ENCODE measurements around the gene MYO10.

MYO10 gene

GRCh38 chr5:16976625-16977008, 40.5 kb upstream of the MYO10 start:
- H3K4me3 ChIP-seq (ENCODE audit: low read depth, low read length) = no peak overlapping the region
- TF ChIP-seq CTCF (IDR thresholded peaks at IDR 0.05; ENCODE audit: low read depth, low read length, missing control alignments) = no peak
- DNase-seq (ENCODE audit: low read depth) = no peak

DNA sequence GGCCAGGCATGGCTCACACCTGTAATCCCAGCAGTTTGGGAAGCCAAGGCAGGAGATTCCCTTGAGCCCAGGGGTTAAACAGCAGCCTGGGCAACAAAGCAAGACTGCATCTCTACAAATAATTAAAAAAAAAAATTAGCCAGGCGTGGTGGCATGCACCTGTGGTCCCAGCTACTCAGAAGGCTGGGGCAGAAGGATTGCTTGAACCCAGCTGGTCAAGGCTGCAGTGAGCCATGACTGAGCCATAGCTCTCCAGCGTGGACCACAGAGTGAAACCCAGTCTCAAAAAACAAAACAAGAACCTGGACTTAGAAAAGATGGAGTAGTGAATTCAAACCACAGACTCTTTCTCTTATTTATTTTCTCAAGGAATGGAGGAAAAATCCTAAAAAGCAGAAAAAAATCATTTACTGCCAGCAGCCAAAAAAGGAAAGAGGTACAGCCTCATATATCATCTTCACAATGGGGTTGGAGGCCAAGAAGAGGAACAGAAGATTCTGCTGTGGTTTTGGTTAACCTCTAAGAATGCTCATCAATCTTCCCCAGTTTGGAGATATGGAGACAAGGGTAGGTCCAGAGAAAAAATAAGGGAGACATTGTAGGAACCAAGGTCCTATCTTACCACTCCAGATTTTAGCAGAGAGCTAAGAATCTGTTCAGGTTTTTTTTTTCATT, 40.0 kb upstream of the MYO10 start:
- no peak for DNase-seq (ENCODE audit: low read depth)
- TF ChIP-seq CTCF (IDR thresholded peaks at IDR 0.05; ENCODE audit: low read depth, low read length, missing control alignments) = no peak
- no peak overlapping the region for H3K4me3 ChIP-seq (ENCODE audit: low read depth, low read length)

GRCh38 chr5:16974981-16975380, 38.9 kb upstream of the MYO10 start:
- H3K4me3 ChIP-seq (ENCODE audit: low read depth, low read length) = no peak overlapping the region
- no peak for TF ChIP-seq CTCF (IDR thresholded peaks at IDR 0.05; ENCODE audit: low read depth, low read length, missing control alignments)
- DNase-seq (ENCODE audit: low read depth) = no peak

DNA sequence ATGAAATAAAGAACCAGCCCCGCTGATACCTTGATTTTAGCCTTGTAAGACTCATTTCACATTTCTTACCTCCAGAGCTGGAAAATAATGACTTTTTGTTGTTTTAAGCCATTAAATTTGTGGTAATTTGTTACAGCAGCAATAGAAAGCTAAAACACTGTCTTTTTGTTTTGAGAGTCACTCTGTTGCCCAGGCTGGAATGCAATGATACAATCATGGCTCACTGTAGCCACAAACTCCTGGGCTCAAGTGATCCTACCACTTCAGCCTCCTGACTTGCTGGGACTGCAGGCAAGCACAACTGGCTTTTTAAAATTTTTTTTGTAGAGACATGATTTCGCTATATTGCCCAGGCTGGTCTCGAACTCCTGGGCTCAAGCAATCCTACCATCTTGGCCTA, 34.7 kb upstream of the MYO10 start:
- DNase-seq (ENCODE audit: low read depth) = no peak
- no peak for TF ChIP-seq CTCF (IDR thresholded peaks at IDR 0.05; ENCODE audit: low read depth, low read length, missing control alignments)
- H3K4me3 ChIP-seq (ENCODE audit: low read depth, low read length) = no peak overlapping the region

DNA sequence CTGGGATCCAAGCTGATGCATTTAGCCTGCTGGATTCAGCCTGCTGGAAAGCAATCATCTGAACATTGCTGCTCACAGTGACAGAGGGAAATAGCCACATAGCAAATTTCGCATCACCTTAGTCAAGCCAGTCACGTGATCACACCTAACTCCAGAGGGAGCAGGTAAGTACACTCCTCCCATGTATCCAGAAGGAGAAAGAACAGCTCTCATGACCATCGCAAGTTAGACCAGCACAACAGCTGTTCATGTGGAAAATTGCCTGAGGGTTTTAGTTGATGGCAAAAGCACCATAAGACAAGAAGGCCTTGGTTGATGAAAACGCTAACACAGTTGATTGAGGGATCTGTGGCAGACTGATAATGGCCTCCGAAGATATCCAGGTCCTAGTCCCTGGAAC, 34.2 kb upstream of the MYO10 start:
- H3K4me3 ChIP-seq (ENCODE audit: low read depth, low read length) = no peak overlapping the region
- no peak for DNase-seq (ENCODE audit: low read depth)
- no peak for TF ChIP-seq CTCF (IDR thresholded peaks at IDR 0.05; ENCODE audit: low read depth, low read length, missing control alignments)

DNA sequence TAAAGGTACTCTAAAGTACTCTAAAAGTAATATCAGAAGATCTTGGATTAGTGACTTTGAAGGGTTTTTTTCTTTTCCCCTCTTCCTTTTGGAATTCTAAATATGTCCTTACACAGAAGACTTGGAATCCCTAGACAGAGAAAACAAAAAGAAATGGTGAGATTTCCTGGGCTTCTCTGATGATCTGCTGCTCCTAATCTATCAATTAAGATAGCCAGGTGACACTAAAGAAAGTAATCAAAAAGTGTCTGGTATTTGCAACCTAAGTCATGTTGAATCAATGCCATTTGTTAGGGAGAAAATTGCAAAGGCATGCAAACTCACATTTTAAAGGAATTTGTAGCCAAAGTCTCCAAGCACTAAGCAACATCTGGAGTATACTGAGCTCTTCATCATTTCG, 29.5 kb upstream of the MYO10 start:
- H3K4me3 ChIP-seq (ENCODE audit: low read depth, low read length) = no peak overlapping the region
- TF ChIP-seq CTCF (IDR thresholded peaks at IDR 0.05; ENCODE audit: low read depth, low read length, missing control alignments) = no peak
- DNase-seq (ENCODE audit: low read depth) = no peak

GRCh38 chr5:16963821-16964220, 27.7 kb upstream of the MYO10 start:
- no peak for DNase-seq (ENCODE audit: low read depth)
- no peak for TF ChIP-seq CTCF (IDR thresholded peaks at IDR 0.05; ENCODE audit: low read depth, low read length, missing control alignments)
- no peak overlapping the region for H3K4me3 ChIP-seq (ENCODE audit: low read depth, low read length)
